Measurements from ENCODE around the gene FOXN1.

The FOXN1 gene

DNA sequence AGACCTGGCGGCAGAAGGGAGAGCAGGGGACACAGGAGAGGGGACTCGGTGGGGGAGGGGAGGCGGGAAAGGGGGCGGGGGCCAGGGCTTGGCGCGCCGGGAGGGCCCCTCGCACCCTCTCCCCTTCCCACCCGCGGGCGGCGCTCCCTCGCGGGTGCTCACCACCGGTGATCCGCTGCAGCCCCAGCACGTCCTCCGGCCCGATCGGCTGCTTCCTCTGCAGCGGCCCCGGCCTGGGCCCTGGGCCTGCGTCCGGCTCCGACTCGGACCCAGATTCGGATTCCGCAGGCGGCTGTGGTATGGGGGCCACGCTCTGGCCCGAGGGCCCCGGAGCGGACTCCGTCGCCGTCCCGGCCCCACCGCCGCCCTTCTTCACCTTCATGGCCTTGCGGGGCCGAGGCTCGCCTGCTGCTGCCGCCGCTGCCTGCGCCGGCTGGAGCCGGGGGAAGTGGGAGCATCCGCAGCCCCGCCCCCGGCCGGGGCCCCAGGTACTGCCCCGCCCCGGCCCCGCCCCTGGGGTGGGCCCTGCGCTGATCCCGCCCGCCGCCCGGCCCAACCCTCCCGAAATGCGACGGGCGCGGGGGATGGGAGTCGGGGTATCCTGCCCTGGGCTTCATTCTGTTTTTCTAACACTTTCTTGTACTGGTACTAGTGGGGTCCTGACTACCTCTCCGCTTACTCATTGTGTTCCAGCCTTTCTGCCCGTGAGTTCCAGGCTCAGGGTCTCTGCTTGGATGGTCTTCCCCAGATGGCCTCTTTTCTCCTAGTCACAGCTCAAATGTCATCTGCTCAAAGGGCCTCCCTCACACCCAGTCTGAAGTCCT lies 46.2 kb downstream of the FOXN1 start, which contains the start of gene UNC119:
TSS of gene UNC119 (minus strand) at position 449 of the 824 bp plus-strand sequence. CDS start at position 382, 67 bp downstream.
- peak within 1 kb of the TSS; percentile 64 for H3K27ac ChIP-seq
- TF ChIP-seq, protein P1, sequence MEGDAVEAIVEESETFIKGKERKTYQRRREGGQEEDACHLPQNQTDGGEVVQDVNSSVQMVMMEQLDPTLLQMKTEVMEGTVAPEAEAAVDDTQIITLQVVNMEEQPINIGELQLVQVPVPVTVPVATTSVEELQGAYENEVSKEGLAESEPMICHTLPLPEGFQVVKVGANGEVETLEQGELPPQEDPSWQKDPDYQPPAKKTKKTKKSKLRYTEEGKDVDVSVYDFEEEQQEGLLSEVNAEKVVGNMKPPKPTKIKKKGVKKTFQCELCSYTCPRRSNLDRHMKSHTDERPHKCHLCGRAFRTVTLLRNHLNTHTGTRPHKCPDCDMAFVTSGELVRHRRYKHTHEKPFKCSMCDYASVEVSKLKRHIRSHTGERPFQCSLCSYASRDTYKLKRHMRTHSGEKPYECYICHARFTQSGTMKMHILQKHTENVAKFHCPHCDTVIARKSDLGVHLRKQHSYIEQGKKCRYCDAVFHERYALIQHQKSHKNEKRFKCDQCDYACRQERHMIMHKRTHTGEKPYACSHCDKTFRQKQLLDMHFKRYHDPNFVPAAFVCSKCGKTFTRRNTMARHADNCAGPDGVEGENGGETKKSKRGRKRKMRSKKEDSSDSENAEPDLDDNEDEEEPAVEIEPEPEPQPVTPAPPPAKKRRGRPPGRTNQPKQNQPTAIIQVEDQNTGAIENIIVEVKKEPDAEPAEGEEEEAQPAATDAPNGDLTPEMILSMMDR (conservative IDR thresholded peaks at IDR 0.05) = no peak
- peak; percentile 89; the same call in 1 of the 2 replicates for TF ChIP-seq ZFX (IDR thresholded peaks at IDR 0.05)

DNA sequence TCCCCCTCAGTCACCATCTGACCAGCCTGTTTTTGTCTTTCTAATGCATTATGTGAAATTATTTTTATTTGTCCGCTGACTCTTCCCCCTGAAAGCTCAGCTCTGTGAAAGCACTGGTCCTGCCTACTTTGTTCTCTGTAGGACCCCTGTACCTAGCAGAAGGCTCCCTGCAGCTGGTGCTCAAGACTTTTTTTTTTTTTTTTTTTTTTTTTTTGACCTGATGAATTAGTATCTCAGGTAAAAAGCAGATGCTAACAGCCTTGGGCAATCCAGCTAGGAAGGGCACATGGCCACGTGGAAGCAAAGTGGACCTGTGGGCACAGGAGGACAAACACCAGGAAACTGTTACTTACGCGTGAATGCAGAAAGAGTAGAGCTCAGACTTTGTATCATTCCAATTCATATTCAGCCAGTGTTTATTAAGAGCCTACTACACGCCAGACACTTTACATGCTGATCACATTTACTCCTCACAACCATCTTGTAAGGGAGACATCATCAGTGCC lies 46.9 kb downstream of the FOXN1 start:
- H3K27ac ChIP-seq = no peak overlapping the region
- TF ChIP-seq, protein P1 (conservative IDR thresholded peaks at IDR 0.05) = no peak
- no peak for TF ChIP-seq ZFX (IDR thresholded peaks at IDR 0.05)

DNA sequence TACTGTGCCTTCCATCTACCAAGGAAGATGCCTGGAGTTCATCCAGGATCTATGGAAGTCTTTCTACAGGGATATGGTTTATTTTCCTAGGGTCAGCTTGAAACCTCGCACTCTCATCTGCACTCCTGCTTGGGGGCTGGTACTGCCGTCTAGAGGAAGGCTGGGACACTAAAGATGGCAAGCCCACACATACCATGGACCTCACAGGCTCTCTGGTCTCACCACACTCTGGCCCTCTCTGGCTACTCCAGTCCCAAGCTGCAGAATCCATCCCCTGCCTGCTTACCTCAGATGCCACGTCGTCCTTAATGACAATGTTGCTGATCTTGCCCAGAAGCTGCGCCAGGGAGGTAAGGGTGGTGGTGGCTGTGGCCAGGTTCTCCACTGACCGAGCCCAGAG lies 48.4 kb downstream of the FOXN1 start:
- TF ChIP-seq, protein P1 (conservative IDR thresholded peaks at IDR 0.05) = no peak
- TF ChIP-seq ZFX (IDR thresholded peaks at IDR 0.05) = no peak

DNA sequence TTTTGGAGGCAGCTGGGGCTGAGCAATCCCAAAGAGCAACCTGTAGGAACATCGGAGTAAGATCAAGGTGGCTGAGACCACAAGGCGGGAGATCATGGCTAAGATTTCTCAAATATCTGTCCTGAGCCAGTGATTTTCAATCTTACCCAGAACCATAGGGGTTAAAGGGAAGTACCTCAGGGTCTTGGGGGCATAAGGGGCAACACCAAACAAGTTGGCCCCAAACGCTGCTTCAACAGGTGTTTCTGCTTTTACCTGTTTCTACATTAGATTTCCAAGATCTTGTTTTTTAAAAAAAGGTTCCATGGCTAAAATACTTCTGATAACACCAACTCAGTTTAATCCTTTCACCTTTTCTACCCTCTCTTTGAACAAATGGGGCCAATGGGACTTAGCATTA lies 48.9 kb downstream of the FOXN1 start:
- TF ChIP-seq, protein P1 (conservative IDR thresholded peaks at IDR 0.05) = no peak
- TF ChIP-seq ZFX (IDR thresholded peaks at IDR 0.05) = no peak
- H3K27ac ChIP-seq = no peak overlapping the region

More for the DNA sequence above, 48.4 kb downstream of the FOXN1 start:
- no peak overlapping the region for H3K27ac ChIP-seq

DNA sequence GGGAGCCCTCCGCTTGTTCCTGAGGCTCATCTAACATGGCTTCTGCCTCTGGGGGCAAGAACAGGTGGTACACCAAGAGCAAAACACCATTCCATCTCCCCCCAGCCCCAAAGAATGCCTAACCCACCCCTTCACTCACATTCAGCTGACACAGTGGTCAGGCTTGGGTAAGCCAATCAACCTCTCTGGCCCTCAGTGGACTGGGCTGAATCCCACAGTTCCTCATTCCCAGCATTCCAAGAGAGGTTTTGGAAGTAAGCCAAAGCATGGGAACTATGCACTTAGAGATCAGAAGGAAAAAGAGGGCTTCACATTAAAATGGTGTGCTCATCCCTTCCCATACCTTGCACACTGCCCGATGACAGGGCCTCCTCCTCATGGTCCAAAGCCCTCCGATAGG lies 57.3 kb downstream of the FOXN1 start:
- TF ChIP-seq, protein P1 (conservative IDR thresholded peaks at IDR 0.05) = no peak
- no peak for TF ChIP-seq ZFX (IDR thresholded peaks at IDR 0.05)
- H3K27ac ChIP-seq = no peak overlapping the region

DNA sequence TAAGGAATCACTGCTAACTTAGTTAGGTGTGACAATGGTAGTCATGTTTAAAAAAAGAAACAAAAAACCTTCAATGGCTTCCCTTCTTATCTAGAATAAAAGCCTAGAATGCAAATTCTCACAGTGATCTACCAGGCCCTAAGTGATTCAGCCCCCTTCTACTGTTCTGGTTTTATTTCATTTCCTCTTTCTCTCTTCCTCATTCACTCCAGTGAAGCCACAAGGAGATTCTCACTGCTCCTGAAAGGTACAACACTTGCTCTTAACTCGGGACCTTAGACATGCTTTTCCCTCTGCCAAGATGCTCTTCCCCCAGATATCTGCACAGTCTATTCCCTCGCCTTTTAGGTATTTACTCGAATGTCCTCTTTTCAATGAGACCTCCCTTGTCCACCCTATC lies 61.5 kb downstream of the FOXN1 start:
- H3K27ac ChIP-seq = no peak overlapping the region
- TF ChIP-seq, protein P1 (conservative IDR thresholded peaks at IDR 0.05) = no peak
- TF ChIP-seq ZFX (IDR thresholded peaks at IDR 0.05) = no peak

DNA sequence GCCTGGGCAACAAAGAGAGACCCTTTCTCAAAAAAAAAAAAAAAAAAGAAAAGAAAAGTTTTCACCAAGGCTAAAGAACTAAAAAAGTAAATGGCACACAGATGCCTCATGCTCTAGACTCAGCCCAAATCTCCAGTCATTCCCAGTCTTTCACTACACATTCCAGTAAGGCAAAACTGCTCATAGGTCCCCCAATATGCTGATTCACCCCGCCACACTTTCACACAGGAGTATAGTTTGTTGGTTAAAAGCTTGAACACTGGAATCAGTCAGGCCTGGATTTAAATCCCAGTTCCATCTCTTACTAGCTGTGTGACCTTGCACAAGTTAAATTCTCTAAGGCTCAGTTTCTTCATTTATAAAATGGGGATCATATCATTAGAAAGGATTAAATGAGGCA lies 63.3 kb downstream of the FOXN1 start:
- TF ChIP-seq, protein P1 (conservative IDR thresholded peaks at IDR 0.05) = no peak
- TF ChIP-seq ZFX (IDR thresholded peaks at IDR 0.05) = no peak
- no peak overlapping the region for H3K27ac ChIP-seq

Measured in C4-2B (cell line).